Natural killer cell (primary cell): Measurements from ENCODE around the gene GRIN2A. TPM values are rescaled to one million over a fixed set of nuclear protein-coding genes. Genes with fewer than 3 reads are reported as not detected.

Experiments
- ATAC-seq, 3 donors: fragments of 150-1000 bp in 2 of 3; fragments of 200-7000 bp in 1 of 3; cut with Tn5 transposase; 1 replicate in 1 of 3; 2 replicates in 2 of 3; pipeline ENCODE4 v1.10.0; 2021; ENCODE audit warnings: mild to moderate bottlenecking in 2 of 3, moderate library complexity in 2 of 3
- DNase-seq, 2 donors: peaks; one replicate each; pipeline versions ENCODE4 v3.0.0 to v3.0.0-alpha.2; 2013 to 2021; ENCODE audit warnings: mixed read lengths in 1 of 2
- H3K27ac ChIP-seq: one replicate; pipeline ENCODE4 v1.5.1; 2013; ENCODE audit warnings: mild to moderate bottlenecking, low read length
- H3K27me3 ChIP-seq: one replicate; pipeline ENCODE4 v1.6.1; 2013; ENCODE audit warnings: low read length; ENCODE audit not compliant: control insufficient read depth, insufficient read depth
- H3K36me3 ChIP-seq: one replicate; pipeline ENCODE4 v1.6.1; 2013; ENCODE audit warnings: low read length; ENCODE audit not compliant: control insufficient read depth, insufficient read depth
- H3K4me1 ChIP-seq: one replicate; pipeline ENCODE4 v1.6.1; 2013; ENCODE audit warnings: low read length; ENCODE audit not compliant: control insufficient read depth, insufficient read depth
- H3K4me3 ChIP-seq: one replicate; pipeline ENCODE4 v1.5.1; 2013; ENCODE audit warnings: low read length
- H3K9me3 ChIP-seq: one replicate; pipeline ENCODE4 v1.6.1; 2013; ENCODE audit warnings: low read length; ENCODE audit not compliant: control insufficient read depth, insufficient read depth
- H3K27ac Mint-ChIP-seq, 2 donors: one replicate each; pipeline ENCODE4 v1.8.0; 2022; ENCODE audit warnings: mild to moderate bottlenecking in 2 of 2, mixed read lengths in 2 of 2, moderate library complexity in 1 of 2
- H3K27me3 Mint-ChIP-seq, 2 donors: one replicate each; pipeline ENCODE4 v1.8.0; 2022; ENCODE audit warnings: low read depth in 2 of 2, mixed read lengths in 2 of 2
- H3K36me3 Mint-ChIP-seq: one replicate; pipeline ENCODE4 v1.8.0; 2022; ENCODE audit warnings: mixed read lengths
- H3K4me1 Mint-ChIP-seq, 2 donors: one replicate each; pipeline ENCODE4 v1.8.0; 2022; ENCODE audit warnings: mixed read lengths in 2 of 2
- H3K4me3 Mint-ChIP-seq: one replicate; pipeline ENCODE4 v1.8.0; 2022; ENCODE audit warnings: mild to moderate bottlenecking, moderate library complexity, mixed read lengths
- H3K9me3 Mint-ChIP-seq, 2 donors: one replicate each; pipeline ENCODE4 v1.8.0; 2022; ENCODE audit warnings: mixed read lengths in 2 of 2
- WGBS: methylation state at CpG from one replicate; pipeline ENCODE4 v1.1.7; 2013; ENCODE audit warnings: missing lambda C conversion rate; ENCODE audit not compliant: insufficient coverage; 5-methylcytosine and 5-hydroxymethylcytosine counted together
- intact Hi-C: fragments of 100-400 bp; cut with micrococcal nuclease; formaldehyde crosslinking; loops from one replicate; pipeline ENCODE4 v1.14.2; 2022
- total RNA-seq, 4 donors: library from RNA; stranded (reverse); fragments of 120-200 nt in 1 of 4; gene quantifications; one replicate each; pipeline versions ENCODE4 v1.2.3 to v1.2.4, GENCODE V29; 2013 to 2022
- TF ChIP-seq, protein P1 (sequence below): fragments of 200-600 bp; IDR thresholded peaks from one replicate; pipeline ENCODE4 v1.8.0; 2022; ENCODE audit warnings: antibody characterized with exemption

The GRIN2A gene
- total RNA-seq, 3 donors from 2014 or later (not counting 1 experiment from before 2014, with no cell fraction given) = not detected

DNA sequence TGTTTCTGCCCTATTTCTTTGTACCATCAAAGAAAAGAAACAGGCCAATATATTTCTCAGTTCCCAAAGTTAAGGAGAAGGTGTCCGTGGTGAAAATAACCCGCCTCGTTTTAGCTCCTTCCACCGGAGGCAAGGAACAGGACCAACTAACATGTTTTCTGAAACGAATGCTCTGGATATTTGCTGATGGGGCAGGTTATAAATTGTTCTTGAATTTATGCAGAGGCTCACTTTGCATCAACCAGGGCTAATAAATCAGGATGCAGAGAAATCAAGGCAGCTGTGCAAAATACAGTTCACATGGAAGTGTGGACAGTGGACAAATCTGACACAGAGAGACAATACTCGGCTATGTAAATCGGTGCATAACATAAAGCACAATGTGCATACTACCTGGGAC is 189.8 kb downstream of the GRIN2A start:
- H3K4me3 ChIP-seq = no peak overlapping the region
- H3K4me1 ChIP-seq = no peaks in the 10 kb centered on the region
- no peak overlapping the region for H3K4me3 Mint-ChIP-seq
- no peaks in the 10 kb centered on the region for H3K36me3 ChIP-seq
- intact Hi-C loops = no loop called here
- H3K27me3 Mint-ChIP-seq = no peaks in the 10 kb centered on the region
- no peaks in the 10 kb centered on the region for H3K4me1 Mint-ChIP-seq
- no peak overlapping the region for H3K27ac ChIP-seq
- no peaks in the 10 kb centered on the region for H3K36me3 Mint-ChIP-seq
- 94% methylated on average over 7 of the region's 7 CpGs for WGBS
- no peaks in the 10 kb centered on the region for H3K9me3 ChIP-seq
- DNase-seq (no peak), ATAC-seq (no peak)
- no peaks in the 10 kb centered on the region for H3K27me3 ChIP-seq
- H3K27ac Mint-ChIP-seq = no peak overlapping the region
- TF ChIP-seq, protein P1, sequence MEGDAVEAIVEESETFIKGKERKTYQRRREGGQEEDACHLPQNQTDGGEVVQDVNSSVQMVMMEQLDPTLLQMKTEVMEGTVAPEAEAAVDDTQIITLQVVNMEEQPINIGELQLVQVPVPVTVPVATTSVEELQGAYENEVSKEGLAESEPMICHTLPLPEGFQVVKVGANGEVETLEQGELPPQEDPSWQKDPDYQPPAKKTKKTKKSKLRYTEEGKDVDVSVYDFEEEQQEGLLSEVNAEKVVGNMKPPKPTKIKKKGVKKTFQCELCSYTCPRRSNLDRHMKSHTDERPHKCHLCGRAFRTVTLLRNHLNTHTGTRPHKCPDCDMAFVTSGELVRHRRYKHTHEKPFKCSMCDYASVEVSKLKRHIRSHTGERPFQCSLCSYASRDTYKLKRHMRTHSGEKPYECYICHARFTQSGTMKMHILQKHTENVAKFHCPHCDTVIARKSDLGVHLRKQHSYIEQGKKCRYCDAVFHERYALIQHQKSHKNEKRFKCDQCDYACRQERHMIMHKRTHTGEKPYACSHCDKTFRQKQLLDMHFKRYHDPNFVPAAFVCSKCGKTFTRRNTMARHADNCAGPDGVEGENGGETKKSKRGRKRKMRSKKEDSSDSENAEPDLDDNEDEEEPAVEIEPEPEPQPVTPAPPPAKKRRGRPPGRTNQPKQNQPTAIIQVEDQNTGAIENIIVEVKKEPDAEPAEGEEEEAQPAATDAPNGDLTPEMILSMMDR = no peak
- H3K9me3 Mint-ChIP-seq = peaks cover 2 to 6% of the 10 kb centered on the region in 2 donors

DNA sequence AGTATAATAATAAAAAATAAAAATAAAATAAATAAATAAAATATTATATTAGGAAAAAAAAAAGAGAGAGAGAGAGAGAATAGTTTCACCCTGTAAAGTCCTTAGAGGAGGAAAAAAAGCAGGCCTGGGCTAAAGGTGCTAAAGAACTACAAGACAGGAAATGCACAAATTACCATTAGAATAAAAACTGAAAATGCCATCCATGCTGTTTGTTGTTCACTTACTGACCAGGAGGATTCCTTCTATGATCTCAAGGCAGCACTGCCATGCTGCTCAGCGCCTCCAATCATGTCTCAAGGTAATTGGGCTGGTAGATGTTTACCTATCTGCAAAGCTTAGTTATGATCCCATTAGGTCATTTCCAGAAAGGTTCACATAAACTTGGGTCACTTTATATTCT is 201.2 kb downstream of the GRIN2A start:
- intact Hi-C loops = no loop called here
- DNase-seq = no peak
- TF ChIP-seq, protein P1 = no peak
- H3K27me3 Mint-ChIP-seq = peaks cover 0 to 4% of the 10 kb centered on the region in 2 donors
- Histone ChIP-seq H3K27ac (no peak overlapping the region), H3K9me3 (no peaks in the 10 kb centered on the region), H3K4me1 (no peaks in the 10 kb centered on the region), H3K4me3 (no peak overlapping the region), H3K27me3 (no peaks in the 10 kb centered on the region), H3K36me3 (no peaks in the 10 kb centered on the region)
- H3K4me3 Mint-ChIP-seq = no peak overlapping the region
- H3K27ac Mint-ChIP-seq = no peak overlapping the region
- no peaks in the 10 kb centered on the region for H3K36me3 Mint-ChIP-seq
- peaks cover 0 to 2% of the 10 kb centered on the region in 2 donors for H3K9me3 Mint-ChIP-seq
- H3K4me1 Mint-ChIP-seq = no peaks in the 10 kb centered on the region
- no peak for ATAC-seq
- 72% methylated on average over 1 of the region's 1 CpG for WGBS

- Mint-ChIP-seq H3K4me1 (no peaks in the 10 kb centered on the region), H3K9me3 (no peaks in the 10 kb centered on the region), H3K27me3 (peaks cover 0 to 7% of the 10 kb centered on the region in 2 donors), H3K27ac (no peak overlapping the region), H3K4me3 (no peak overlapping the region), H3K36me3 (no peaks in the 10 kb centered on the region)
- Histone ChIP-seq H3K27me3 (no peaks in the 10 kb centered on the region), H3K4me1 (no peaks in the 10 kb centered on the region), H3K4me3 (no peak overlapping the region), H3K36me3 (no peaks in the 10 kb centered on the region), H3K27ac (no peak overlapping the region), H3K9me3 (no peaks in the 10 kb centered on the region)
- DNase-seq (no peak), ATAC-seq (no peak)
- intact Hi-C loops = no loop called here
- TF ChIP-seq, protein P1 = no peak
- 61% methylated on average over 2 of the region's 2 CpGs for WGBS
Observed at GRCh38 chr16:9978160-9978725, 204.0 kb downstream of the GRIN2A start.

GRCh38 chr16:9977333-9977897 is 204.8 kb downstream of the GRIN2A start:
- H3K27me3 Mint-ChIP-seq = peaks cover 0 to 9% of the 10 kb centered on the region in 2 donors
- H3K9me3 ChIP-seq = no peaks in the 10 kb centered on the region
- no peak overlapping the region for H3K27ac Mint-ChIP-seq
- H3K4me3 ChIP-seq = no peak overlapping the region
- ATAC-seq (no peak), DNase-seq (no peak)
- H3K27ac ChIP-seq = no peak overlapping the region
- no peaks in the 10 kb centered on the region for H3K9me3 Mint-ChIP-seq
- TF ChIP-seq, protein P1 = no peak
- 83% methylated on average over 7 of the region's 7 CpGs for WGBS
- intact Hi-C loops = no loop called here
- H3K36me3 ChIP-seq = no peaks in the 10 kb centered on the region
- H3K4me1 ChIP-seq = no peaks in the 10 kb centered on the region
- no peaks in the 10 kb centered on the region for H3K36me3 Mint-ChIP-seq
- no peaks in the 10 kb centered on the region for H3K4me1 Mint-ChIP-seq
- H3K27me3 ChIP-seq = no peaks in the 10 kb centered on the region
- no peak overlapping the region for H3K4me3 Mint-ChIP-seq
